ENCODE results near the gene C14orf93. TPM values are rescaled to one million over a fixed set of nuclear protein-coding genes. Genes with fewer than 3 reads are reported as not detected.
A peak's percentile ranks its signal among the peaks of the same experiment; 100 is the strongest.

C14orf93 gene
- total RNA-seq, 1 experiment from 2014 or later: 7.2 TPM

DNA sequence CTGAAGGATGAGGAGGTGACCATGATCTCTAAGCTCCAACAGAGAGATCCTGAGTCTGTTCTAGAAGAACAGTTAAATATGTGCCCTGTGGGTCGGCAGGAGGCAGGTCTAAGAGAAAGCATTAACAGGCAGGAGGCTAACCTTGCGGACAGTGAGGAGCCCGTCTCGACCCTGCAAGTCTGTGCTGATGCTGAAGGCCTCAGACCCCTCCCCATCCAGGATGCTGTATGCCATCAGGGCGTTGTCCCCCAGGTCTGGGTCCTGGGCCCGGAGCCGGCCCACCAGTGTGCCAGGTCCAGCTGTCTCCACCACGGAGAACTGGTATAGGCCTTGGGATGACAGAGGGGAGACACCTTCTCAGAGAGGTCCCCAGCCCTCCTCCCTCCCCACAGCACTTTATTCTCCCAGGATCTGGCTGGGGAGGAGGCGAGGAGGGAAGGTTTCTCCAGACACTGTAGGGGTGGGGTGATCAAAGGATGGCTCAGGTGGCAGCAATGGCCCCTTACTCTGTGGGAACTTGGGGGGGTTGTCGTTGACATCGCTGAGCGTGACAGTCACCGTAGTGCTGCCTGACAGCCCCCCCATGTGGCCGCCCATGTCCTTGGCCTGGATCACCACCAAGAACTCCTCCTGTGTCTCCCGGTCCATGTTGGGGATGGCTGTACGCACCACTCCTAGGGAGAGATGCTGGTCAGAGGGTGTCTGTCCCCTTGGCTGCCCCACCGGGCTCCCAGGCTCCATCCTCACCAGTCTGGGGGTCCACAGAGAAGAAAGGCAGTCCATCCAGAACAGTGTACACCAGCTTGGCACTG, 44.3 kb upstream of the C14orf93 start:
- Mint-ChIP-seq H3K9me3 (ENCODE audit: unreplicated experiment) (no peaks in the 10 kb centered on the region), H3K4me1 (ENCODE audit: low read depth, unreplicated experiment) (peaks cover 15% of the 10 kb centered on the region), H3K4me3 (ENCODE audit: unreplicated experiment) (no peak overlapping the region), H3K27me3 (ENCODE audit: insufficient read depth, unreplicated experiment) (no peaks in the 10 kb centered on the region), H3K27ac (ENCODE audit: unreplicated experiment) (no peak overlapping the region), H3K36me3 (ENCODE audit: insufficient read depth, unreplicated experiment) (peaks cover 24% of the 10 kb centered on the region)
- CTCF ChIA-PET: interaction anchor here (0.7 to 3.8 kb wide), 3 partner anchors 14 to 68 kb away, joined by 4 to 27 read pairs (median 5); no protein-coding TSS in a partner anchor
- TF ChIP-seq, protein P1, sequence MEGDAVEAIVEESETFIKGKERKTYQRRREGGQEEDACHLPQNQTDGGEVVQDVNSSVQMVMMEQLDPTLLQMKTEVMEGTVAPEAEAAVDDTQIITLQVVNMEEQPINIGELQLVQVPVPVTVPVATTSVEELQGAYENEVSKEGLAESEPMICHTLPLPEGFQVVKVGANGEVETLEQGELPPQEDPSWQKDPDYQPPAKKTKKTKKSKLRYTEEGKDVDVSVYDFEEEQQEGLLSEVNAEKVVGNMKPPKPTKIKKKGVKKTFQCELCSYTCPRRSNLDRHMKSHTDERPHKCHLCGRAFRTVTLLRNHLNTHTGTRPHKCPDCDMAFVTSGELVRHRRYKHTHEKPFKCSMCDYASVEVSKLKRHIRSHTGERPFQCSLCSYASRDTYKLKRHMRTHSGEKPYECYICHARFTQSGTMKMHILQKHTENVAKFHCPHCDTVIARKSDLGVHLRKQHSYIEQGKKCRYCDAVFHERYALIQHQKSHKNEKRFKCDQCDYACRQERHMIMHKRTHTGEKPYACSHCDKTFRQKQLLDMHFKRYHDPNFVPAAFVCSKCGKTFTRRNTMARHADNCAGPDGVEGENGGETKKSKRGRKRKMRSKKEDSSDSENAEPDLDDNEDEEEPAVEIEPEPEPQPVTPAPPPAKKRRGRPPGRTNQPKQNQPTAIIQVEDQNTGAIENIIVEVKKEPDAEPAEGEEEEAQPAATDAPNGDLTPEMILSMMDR (IDR thresholded peaks at IDR 0.05; ENCODE audit: insufficient read depth in 1 of 2, low read depth in 1 of 2, low read length in 1 of 2, severe bottlenecking in 1 of 2, unreplicated experiment in 1 of 2): peak in 1 of 2 experiments; percentile 18
- intact Hi-C loops (cut with micrococcal nuclease; ENCODE audit: unreplicated experiment): no loop called here
- no peak overlapping the region for H3K4me3 ChIP-seq (ENCODE audit: low read depth, low read length)
- POLR2A ChIA-PET: no interaction called here
- BruUV-seq (replicated peaks): no TSS peak
- no peaks in the 10 kb centered on the region for H3K27me3 ChIP-seq (replicated peaks; ENCODE audit: control insufficient read depth, insufficient read depth, low read length)
- peaks cover 7% of the 10 kb centered on the region for H3K4me1 ChIP-seq
- no peaks in the 10 kb centered on the region for H3K36me3 ChIP-seq (ENCODE audit: control insufficient read depth, insufficient read depth, low read length)
- DNase-seq: no peak
- no peaks in the 10 kb centered on the region for H3K9me3 ChIP-seq

DNA sequence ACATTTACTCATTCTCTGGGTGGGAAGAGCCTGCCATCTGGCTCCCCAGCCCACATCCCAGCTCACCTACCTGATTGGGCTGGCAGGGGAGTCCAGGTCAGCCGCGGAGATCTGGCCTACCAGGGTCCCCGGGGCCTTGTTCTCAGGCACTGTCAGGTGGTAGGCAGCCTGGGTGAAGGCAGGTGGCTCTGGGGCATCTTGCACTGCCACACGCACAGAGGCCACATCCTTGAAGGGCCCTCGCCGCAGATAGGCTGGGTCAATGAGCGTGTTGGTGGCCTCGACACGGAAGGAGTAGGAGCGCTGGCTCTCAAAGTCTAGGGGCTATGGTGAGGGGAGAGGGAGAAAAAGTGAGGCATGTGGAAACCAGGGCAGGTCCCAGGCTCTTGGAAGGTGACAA, 43.5 kb upstream of the C14orf93 start:
- CTCF ChIA-PET: interaction anchor here (0.7 to 3.8 kb wide), 3 partner anchors 15 to 67 kb away, joined by 4 to 27 read pairs (median 5); no protein-coding TSS in a partner anchor
- Histone ChIP-seq H3K27me3 (replicated peaks; ENCODE audit: control insufficient read depth, insufficient read depth, low read length) (no peaks in the 10 kb centered on the region), H3K4me1 (peaks cover 7% of the 10 kb centered on the region), H3K4me3 (ENCODE audit: low read depth, low read length) (no peak overlapping the region), H3K9me3 (no peaks in the 10 kb centered on the region), H3K36me3 (ENCODE audit: control insufficient read depth, insufficient read depth, low read length) (no peaks in the 10 kb centered on the region)
- no peaks in the 10 kb centered on the region for H3K9me3 Mint-ChIP-seq (ENCODE audit: unreplicated experiment)
- POLR2A ChIA-PET: no interaction called here
- H3K27me3 Mint-ChIP-seq (ENCODE audit: insufficient read depth, unreplicated experiment): no peaks in the 10 kb centered on the region
- TF ChIP-seq, protein P1 (IDR thresholded peaks at IDR 0.05; ENCODE audit: insufficient read depth in 1 of 2, low read depth in 1 of 2, low read length in 1 of 2, severe bottlenecking in 1 of 2, unreplicated experiment in 1 of 2): no peak
- no TSS peak for BruUV-seq (replicated peaks)
- no peak overlapping the region for H3K4me3 Mint-ChIP-seq (ENCODE audit: unreplicated experiment)
- intact Hi-C loops (cut with micrococcal nuclease; ENCODE audit: unreplicated experiment): no loop called here
- no peak overlapping the region for H3K27ac Mint-ChIP-seq (ENCODE audit: unreplicated experiment)
- no peak for DNase-seq
- H3K36me3 Mint-ChIP-seq (ENCODE audit: insufficient read depth, unreplicated experiment): peaks cover 16% of the 10 kb centered on the region
- H3K4me1 Mint-ChIP-seq (ENCODE audit: low read depth, unreplicated experiment): peaks cover 15% of the 10 kb centered on the region

DNA sequence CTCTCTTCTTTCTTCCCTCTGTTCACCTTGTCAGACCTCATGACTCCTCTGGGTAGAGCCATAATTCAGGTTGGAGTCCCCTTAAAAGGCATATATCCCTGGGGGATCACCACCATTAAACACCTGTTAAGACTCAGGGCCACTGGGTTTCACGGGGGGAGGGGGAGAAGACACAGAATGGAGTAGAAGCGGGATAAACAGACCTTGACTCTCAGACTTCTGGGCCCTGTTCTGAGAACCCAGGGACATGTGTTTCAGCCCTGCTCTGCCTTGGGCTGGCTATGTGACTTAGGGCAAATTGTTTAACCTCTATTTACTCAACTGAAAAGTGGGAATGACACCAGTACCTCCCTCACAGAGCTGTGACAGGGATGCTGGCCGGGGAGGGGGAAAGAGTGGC, 42.7 kb upstream of the C14orf93 start:
- H3K36me3 ChIP-seq (ENCODE audit: control insufficient read depth, insufficient read depth, low read length): no peaks in the 10 kb centered on the region
- Mint-ChIP-seq H3K4me1 (ENCODE audit: low read depth, unreplicated experiment) (peaks cover 15% of the 10 kb centered on the region), H3K9me3 (ENCODE audit: unreplicated experiment) (no peaks in the 10 kb centered on the region), H3K27ac (ENCODE audit: unreplicated experiment) (no peak overlapping the region), H3K4me3 (ENCODE audit: unreplicated experiment) (no peak overlapping the region), H3K27me3 (ENCODE audit: insufficient read depth, unreplicated experiment) (no peaks in the 10 kb centered on the region), H3K36me3 (ENCODE audit: insufficient read depth, unreplicated experiment) (peaks cover 8% of the 10 kb centered on the region)
- TF ChIP-seq, protein P1 (IDR thresholded peaks at IDR 0.05; ENCODE audit: insufficient read depth in 1 of 2, low read depth in 1 of 2, low read length in 1 of 2, severe bottlenecking in 1 of 2, unreplicated experiment in 1 of 2): no peak
- intact Hi-C loops (cut with micrococcal nuclease; ENCODE audit: unreplicated experiment): no loop called here
- no peaks in the 10 kb centered on the region for H3K9me3 ChIP-seq
- H3K27me3 ChIP-seq (replicated peaks; ENCODE audit: control insufficient read depth, insufficient read depth, low read length): no peaks in the 10 kb centered on the region
- ChIA-PET POLR2A (no interaction called here), CTCF (interaction anchor here (0.5 to 2.0 kb wide), 3 partner anchors 41 to 66 kb away, joined by 6 to 16 read pairs (median 14); no protein-coding TSS in a partner anchor)
- peaks cover 7% of the 10 kb centered on the region for H3K4me1 ChIP-seq
- BruUV-seq (replicated peaks): no TSS peak
- DNase-seq: no peak
- no peak overlapping the region for H3K4me3 ChIP-seq (ENCODE audit: low read depth, low read length)
